ENCODE data around the gene TMC8. TPM values are rescaled to one million over a fixed set of nuclear protein-coding genes. Genes with fewer than 3 reads are reported as not detected.
A peak's percentile ranks its signal among the peaks of the same experiment; 100 is the strongest.

TMC8 gene
- total RNA-seq, 4 donors from 2014 or later = 1.7 to 12.0 (median 3.0) TPM

- Histone ChIP-seq H3K27ac (peak overlapping the region in 2 of 4 donors; percentile 3 to 65), H3K4me1 (peaks cover 0 to 50% (median 22%) of the 10 kb centered on the region in 3 donors)
- WGBS, 2 donors (ENCODE audit: low coverage in 1 of 2) = no CpG with 5 or more reads among the region's 7 CpGs
These were observed 15.9 kb downstream of the TMC8 start for GRCh38 chr17:78146471-78146869.

GRCh38 chr17:78146881-78147280 lies 16.3 kb downstream of the TMC8 start:
- no peak for ATAC-seq
- WGBS, 2 donors (ENCODE audit: low coverage in 1 of 2) = no CpG with 5 or more reads among the region's 6 CpGs
- peak overlapping the region in 1 of 4 donors; percentile 21 for H3K27ac ChIP-seq
- H3K4me3 ChIP-seq = no peak overlapping the region
- peaks cover 0 to 46% (median 22%) of the 10 kb centered on the region in 3 donors for H3K4me1 ChIP-seq
- no peak for TF ChIP-seq POLR2A (IDR thresholded peaks at IDR 0.05)
- no peak for TF ChIP-seq CTCF (IDR thresholded peaks at IDR 0.05)
- no peak for TF ChIP-seq EP300 (IDR thresholded peaks at IDR 0.05)
- H3K9me3 ChIP-seq = no peaks in the 10 kb centered on the region
- H3K36me3 ChIP-seq = no peaks in the 10 kb centered on the region
- H3K27me3 ChIP-seq = no peaks in the 10 kb centered on the region

More at GRCh38 chr17:78146471-78146869, 15.9 kb downstream of the TMC8 start:
- Histone ChIP-seq H3K4me3 (no peak overlapping the region), H3K36me3 (no peaks in the 10 kb centered on the region), H3K9me3 (no peaks in the 10 kb centered on the region), H3K27me3 (no peaks in the 10 kb centered on the region)
- no peak for TF ChIP-seq POLR2A (IDR thresholded peaks at IDR 0.05)
- no peak for TF ChIP-seq POLR2AphosphoS5 (IDR thresholded peaks at IDR 0.05)
- TF ChIP-seq CTCF (IDR thresholded peaks at IDR 0.05) = no peak
- no peak for TF ChIP-seq EP300 (IDR thresholded peaks at IDR 0.05)
- no peak for ATAC-seq

- 35 to 69% methylated on average over 2 to 5 of the region's 8 CpGs for WGBS, 2 donors (ENCODE audit: low coverage in 1 of 2)
- Histone ChIP-seq H3K27ac (peak overlapping the region in 1 of 4 donors; percentile 21), H3K36me3 (no peaks in the 10 kb centered on the region), H3K4me1 (peaks cover 0 to 41% (median 22%) of the 10 kb centered on the region in 3 donors), H3K4me3 (no peak overlapping the region), H3K9me3 (no peaks in the 10 kb centered on the region), H3K27me3 (no peaks in the 10 kb centered on the region)
- no peak for ATAC-seq
- no peak for TF ChIP-seq CTCF (IDR thresholded peaks at IDR 0.05)
- no peak for TF ChIP-seq EP300 (IDR thresholded peaks at IDR 0.05)
- TF ChIP-seq POLR2AphosphoS5 (IDR thresholded peaks at IDR 0.05) = no peak
These were observed 16.9 kb downstream of the TMC8 start for GRCh38 chr17:78147315-78147998.

GRCh38 chr17:78148286-78149016 lies 17.9 kb downstream of the TMC8 start:
- no peak for TF ChIP-seq POLR2AphosphoS5 (IDR thresholded peaks at IDR 0.05)
- no peaks in the 10 kb centered on the region for H3K27me3 ChIP-seq
- H3K27ac ChIP-seq = no peak overlapping the region
- ATAC-seq = no peak
- H3K36me3 ChIP-seq = no peaks in the 10 kb centered on the region
- 71 to 84% methylated on average over 7 to 12 of the region's 14 CpGs for WGBS, 2 donors (ENCODE audit: low coverage in 1 of 2)
- peaks cover 0 to 35% (median 22%) of the 10 kb centered on the region in 3 donors for H3K4me1 ChIP-seq
- no peaks in the 10 kb centered on the region for H3K9me3 ChIP-seq
- H3K4me3 ChIP-seq = no peak overlapping the region

GRCh38 chr17:78151514-78152008 lies 21.0 kb downstream of the TMC8 start:
- H3K9me3 ChIP-seq = no peaks in the 10 kb centered on the region
- H3K4me1 ChIP-seq = peaks cover 0 to 4% (median 0%) of the 10 kb centered on the region in 3 donors
- H3K27ac ChIP-seq = no peak overlapping the region
- no peaks in the 10 kb centered on the region for H3K36me3 ChIP-seq
- 63 to 75% methylated on average over 5 to 7 of the region's 7 CpGs for WGBS, 2 donors (ENCODE audit: low coverage in 1 of 2)
- no peak for TF ChIP-seq POLR2A (IDR thresholded peaks at IDR 0.05)
- ATAC-seq = no peak
- H3K27me3 ChIP-seq = no peaks in the 10 kb centered on the region
- H3K4me3 ChIP-seq = no peak overlapping the region
